ENCODE data around the gene PALD1. TPM values are rescaled to one million over a fixed set of nuclear protein-coding genes. Genes with fewer than 3 reads are reported as not detected.

Gene PALD1
- total RNA-seq, 3 donors from 2014 or later (not counting 1 experiment from before 2014, with no cell fraction given): 0.21 TPM; not detected in 2

GRCh38 chr10:70528314-70528713, 49.7 kb downstream of the PALD1 start:
- H3K4me3 Mint-ChIP-seq: no peak overlapping the region
- TF ChIP-seq, protein P1, sequence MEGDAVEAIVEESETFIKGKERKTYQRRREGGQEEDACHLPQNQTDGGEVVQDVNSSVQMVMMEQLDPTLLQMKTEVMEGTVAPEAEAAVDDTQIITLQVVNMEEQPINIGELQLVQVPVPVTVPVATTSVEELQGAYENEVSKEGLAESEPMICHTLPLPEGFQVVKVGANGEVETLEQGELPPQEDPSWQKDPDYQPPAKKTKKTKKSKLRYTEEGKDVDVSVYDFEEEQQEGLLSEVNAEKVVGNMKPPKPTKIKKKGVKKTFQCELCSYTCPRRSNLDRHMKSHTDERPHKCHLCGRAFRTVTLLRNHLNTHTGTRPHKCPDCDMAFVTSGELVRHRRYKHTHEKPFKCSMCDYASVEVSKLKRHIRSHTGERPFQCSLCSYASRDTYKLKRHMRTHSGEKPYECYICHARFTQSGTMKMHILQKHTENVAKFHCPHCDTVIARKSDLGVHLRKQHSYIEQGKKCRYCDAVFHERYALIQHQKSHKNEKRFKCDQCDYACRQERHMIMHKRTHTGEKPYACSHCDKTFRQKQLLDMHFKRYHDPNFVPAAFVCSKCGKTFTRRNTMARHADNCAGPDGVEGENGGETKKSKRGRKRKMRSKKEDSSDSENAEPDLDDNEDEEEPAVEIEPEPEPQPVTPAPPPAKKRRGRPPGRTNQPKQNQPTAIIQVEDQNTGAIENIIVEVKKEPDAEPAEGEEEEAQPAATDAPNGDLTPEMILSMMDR (IDR thresholded peaks at IDR 0.05): no peak
- Histone ChIP-seq H3K27me3 (ENCODE audit: control insufficient read depth, insufficient read depth, low read length) (no peaks in the 10 kb centered on the region), H3K4me3 (ENCODE audit: low read length) (no peak overlapping the region), H3K27ac (ENCODE audit: low read length) (no peak overlapping the region), H3K4me1 (ENCODE audit: control insufficient read depth, insufficient read depth, low read length) (peaks cover 7% of the 10 kb centered on the region), H3K36me3 (ENCODE audit: control insufficient read depth, insufficient read depth, low read length) (no peaks in the 10 kb centered on the region), H3K9me3 (ENCODE audit: control insufficient read depth, insufficient read depth, low read length) (no peaks in the 10 kb centered on the region)
- no peaks in the 10 kb centered on the region for H3K4me1 Mint-ChIP-seq
- no peaks in the 10 kb centered on the region for H3K27me3 Mint-ChIP-seq (ENCODE audit: low read depth in 2 of 2)
- 84% methylated on average over 4 of the region's 4 CpGs for WGBS (ENCODE audit: insufficient coverage)
- H3K36me3 Mint-ChIP-seq: no peaks in the 10 kb centered on the region
- H3K27ac Mint-ChIP-seq: no peak overlapping the region
- DNase-seq (no peak), ATAC-seq (no peak)
- H3K9me3 Mint-ChIP-seq: no peaks in the 10 kb centered on the region
- intact Hi-C loops (cut with micrococcal nuclease): no loop called here

DNA sequence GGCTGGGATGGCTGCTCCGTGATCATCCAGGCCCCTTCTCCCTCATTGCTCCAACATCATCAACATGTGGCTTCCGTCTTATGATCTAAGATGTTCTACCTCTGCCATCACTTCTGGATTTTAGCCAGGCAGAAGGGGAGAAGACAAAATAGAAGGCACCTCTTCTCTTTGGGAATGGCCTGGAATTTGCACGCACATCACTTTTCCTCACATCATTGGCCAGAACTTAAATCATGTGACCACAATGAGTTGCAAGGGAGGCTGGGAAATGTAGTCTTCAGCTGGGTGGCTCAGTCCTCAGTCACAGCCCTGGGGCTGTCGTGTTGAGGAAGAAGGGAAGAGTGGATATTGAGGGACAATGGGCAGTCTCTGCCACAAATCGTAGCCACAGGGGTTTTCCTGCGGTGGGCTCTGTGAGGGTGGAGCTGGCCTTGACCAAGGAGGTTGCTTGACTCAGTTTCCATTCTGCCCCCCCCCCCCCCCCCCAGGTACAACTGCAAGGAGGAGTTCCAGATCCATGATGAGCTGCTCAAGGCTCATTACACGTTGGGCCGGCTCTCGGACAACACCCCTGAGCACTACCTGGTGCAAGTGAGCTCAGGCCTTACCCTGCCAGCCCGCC, 50.3 kb downstream of the PALD1 start:
- no peaks in the 10 kb centered on the region for H3K4me1 Mint-ChIP-seq

DNA sequence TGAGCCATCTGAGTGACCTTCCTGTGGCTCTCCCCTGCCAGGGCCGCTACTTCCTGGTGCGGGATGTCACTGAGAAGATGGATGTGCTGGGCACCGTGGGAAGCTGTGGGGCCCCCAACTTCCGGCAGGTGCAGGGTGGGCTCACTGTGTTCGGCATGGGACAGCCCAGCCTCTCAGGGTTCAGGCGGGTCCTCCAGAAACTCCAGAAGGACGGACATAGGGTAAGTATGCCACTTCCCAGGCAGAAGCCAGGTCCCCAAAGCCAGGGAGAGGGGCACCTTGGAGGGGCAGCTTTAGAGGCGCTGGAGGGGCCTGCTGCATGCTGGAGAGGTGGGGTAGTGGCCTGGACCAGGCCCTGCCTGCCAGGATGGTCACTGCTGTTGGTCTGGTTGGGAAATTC, 51.3 kb downstream of the PALD1 start:
- no peak for ATAC-seq
- no peak overlapping the region for H3K4me3 ChIP-seq (ENCODE audit: low read length)
- Mint-ChIP-seq H3K27me3 (ENCODE audit: low read depth in 2 of 2) (no peaks in the 10 kb centered on the region), H3K4me3 (no peak overlapping the region), H3K36me3 (no peaks in the 10 kb centered on the region), H3K9me3 (no peaks in the 10 kb centered on the region), H3K27ac (no peak overlapping the region), H3K4me1 (no peaks in the 10 kb centered on the region)
- no peaks in the 10 kb centered on the region for H3K36me3 ChIP-seq (ENCODE audit: control insufficient read depth, insufficient read depth, low read length)
- H3K27ac ChIP-seq (ENCODE audit: low read length): no peak overlapping the region
- no peaks in the 10 kb centered on the region for H3K4me1 ChIP-seq (ENCODE audit: control insufficient read depth, insufficient read depth, low read length)
- H3K9me3 ChIP-seq (ENCODE audit: control insufficient read depth, insufficient read depth, low read length): no peaks in the 10 kb centered on the region
- H3K27me3 ChIP-seq (ENCODE audit: control insufficient read depth, insufficient read depth, low read length): no peaks in the 10 kb centered on the region
- DNase-seq: no peak
- TF ChIP-seq, protein P1 (IDR thresholded peaks at IDR 0.05): no peak
- intact Hi-C loops (cut with micrococcal nuclease): no loop called here
- WGBS (ENCODE audit: insufficient coverage): 67% methylated on average over 8 of the region's 8 CpGs

More for the DNA sequence above, 50.3 kb downstream of the PALD1 start:
- no peaks in the 10 kb centered on the region for H3K9me3 Mint-ChIP-seq
- 74% methylated on average over 8 of the region's 10 CpGs for WGBS (ENCODE audit: insufficient coverage)
- Histone ChIP-seq H3K27ac (ENCODE audit: low read length) (no peak overlapping the region), H3K36me3 (ENCODE audit: control insufficient read depth, insufficient read depth, low read length) (no peaks in the 10 kb centered on the region), H3K4me3 (ENCODE audit: low read length) (no peak overlapping the region), H3K4me1 (ENCODE audit: control insufficient read depth, insufficient read depth, low read length) (peaks cover 2% of the 10 kb centered on the region), H3K27me3 (ENCODE audit: control insufficient read depth, insufficient read depth, low read length) (no peaks in the 10 kb centered on the region), H3K9me3 (ENCODE audit: control insufficient read depth, insufficient read depth, low read length) (no peaks in the 10 kb centered on the region)
- intact Hi-C loops (cut with micrococcal nuclease): no loop called here
- no peak overlapping the region for H3K27ac Mint-ChIP-seq
- TF ChIP-seq, protein P1 (IDR thresholded peaks at IDR 0.05): no peak
- H3K4me3 Mint-ChIP-seq: no peak overlapping the region
- H3K27me3 Mint-ChIP-seq (ENCODE audit: low read depth in 2 of 2): no peaks in the 10 kb centered on the region
- ATAC-seq (peak in 1 of 3 donors; percentile 38), DNase-seq (no peak)
- no peaks in the 10 kb centered on the region for H3K36me3 Mint-ChIP-seq

GRCh38 chr10:70530315-70530714, 51.7 kb downstream of the PALD1 start:
- no peaks in the 10 kb centered on the region for H3K9me3 ChIP-seq (ENCODE audit: control insufficient read depth, insufficient read depth, low read length)
- TF ChIP-seq, protein P1 (IDR thresholded peaks at IDR 0.05): no peak
- Mint-ChIP-seq H3K27ac (no peak overlapping the region), H3K36me3 (no peaks in the 10 kb centered on the region), H3K27me3 (ENCODE audit: low read depth in 2 of 2) (no peaks in the 10 kb centered on the region), H3K4me3 (no peak overlapping the region), H3K4me1 (no peaks in the 10 kb centered on the region), H3K9me3 (no peaks in the 10 kb centered on the region)
- no peaks in the 10 kb centered on the region for H3K4me1 ChIP-seq (ENCODE audit: control insufficient read depth, insufficient read depth, low read length)
- intact Hi-C loops (cut with micrococcal nuclease): no loop called here
- H3K36me3 ChIP-seq (ENCODE audit: control insufficient read depth, insufficient read depth, low read length): no peaks in the 10 kb centered on the region
- H3K4me3 ChIP-seq (ENCODE audit: low read length): no peak overlapping the region
- H3K27me3 ChIP-seq (ENCODE audit: control insufficient read depth, insufficient read depth, low read length): no peaks in the 10 kb centered on the region
- ATAC-seq (no peak), DNase-seq (no peak)
- H3K27ac ChIP-seq (ENCODE audit: low read length): no peak overlapping the region
- 83% methylated on average over 6 of the region's 6 CpGs for WGBS (ENCODE audit: insufficient coverage)

Measured in natural killer cell (primary cell).